SK-N-SH (cell line): ENCODE results near the gene CTDP1. TPM values are rescaled to one million over a fixed set of nuclear protein-coding genes. Genes with fewer than 3 reads are reported as not detected.

Experiments
- CTCF ChIA-PET: fragments of 300-600, 350-600 bp; formaldehyde crosslinking; extraction: SDS; loops from one replicate; lab custom pipeline; 2021; lab: Yijun Ruan, JAX
- POLR2A ChIA-PET: fragments of 350-600 bp; sonication (Branson Sonifier 250); formaldehyde crosslinking; extraction: SDS; loops from one replicate; lab custom pipeline; 2020; ENCODE audit warnings: antibody characterized with exemption, inconsistent platforms; lab: Yijun Ruan, JAX
- DNase-seq: peaks from one replicate; pipeline ENCODE4 v3.0.0; 2012
- H2AFZ ChIP-seq: fragments of 200-600 bp; sonication (generic); 2 replicates; pipeline ENCODE4 v1.8.1; 2016; ENCODE audit warnings: antibody characterized with exemption, mild to moderate bottlenecking, low read depth
- H3F3A ChIP-seq: fragments of 200-600 bp; sonication (generic); replicated peaks from 2 replicates; pipeline ENCODE3; 2016; ENCODE audit warnings: antibody characterized with exemption, mild to moderate bottlenecking; ENCODE audit not compliant: insufficient read depth
- H3K27ac ChIP-seq, 2 experiments: fragments of 200-500 bp in 1 of 2; fragments of 200-600 bp in 1 of 2; sonication (Bioruptor generic) in 1 of 2; sonication (generic), shearing (Covaris generic) in 1 of 2; 2 replicates each; pipeline versions ENCODE4 v1.5.1 to v1.6.1; 2014 to 2016; ENCODE audit warnings: low read depth in 2 of 2, inconsistent platforms in 1 of 2, low read length in 1 of 2, mild to moderate bottlenecking in 1 of 2, mixed read lengths in 1 of 2
- H3K27me3 ChIP-seq: fragments of 200-600 bp; sonication (generic), shearing (Covaris generic); 2 replicates; pipeline ENCODE4 v1.6.1; 2016; ENCODE audit warnings: mixed run types; ENCODE audit not compliant: insufficient read depth
- H3K36me3 ChIP-seq, 2 experiments: fragments of 200-500 bp in 1 of 2; fragments of 200-600 bp in 1 of 2; sonication (Bioruptor generic) in 1 of 2; sonication (generic) in 1 of 2; replicated peaks in 1 of 2; 2 replicates each; pipeline versions ENCODE3 to v1.5.1; 2014 to 2016; ENCODE audit warnings: low read length in 1 of 2, mild to moderate bottlenecking in 1 of 2; ENCODE audit not compliant: insufficient read depth in 2 of 2, control insufficient read depth in 1 of 2
- H3K4me1 ChIP-seq, 2 experiments: fragments of 200-500 bp in 1 of 2; fragments of 200-600 bp in 1 of 2; sonication (Bioruptor generic) in 1 of 2; sonication (generic), shearing (Covaris generic) in 1 of 2; 2 replicates each; pipeline versions ENCODE4 v1.5.1 to v1.6.1; 2014 to 2016; ENCODE audit warnings: low read depth in 1 of 2, low read length in 1 of 2, mixed run types in 1 of 2; ENCODE audit not compliant: insufficient read depth in 2 of 2, control insufficient read depth in 1 of 2
- H3K4me2 ChIP-seq: fragments of 200-600 bp; sonication (generic), shearing (Covaris generic); 2 replicates; pipeline ENCODE4 v1.6.1; 2017; ENCODE audit warnings: mixed run types
- H3K4me3 ChIP-seq, 2 experiments: fragments of 200-500 bp in 1 of 2; fragments of 200-600 bp in 1 of 2; sonication (Bioruptor generic) in 1 of 2; sonication (generic), shearing (Covaris generic) in 1 of 2; 2 replicates each; pipeline versions ENCODE4 v1.5.1 to v1.8.1; 2014 to 2016; ENCODE audit warnings: low read depth in 2 of 2, inconsistent platforms in 1 of 2, low read length in 1 of 2, mild to moderate bottlenecking in 1 of 2, mixed read lengths in 1 of 2, moderate library complexity in 1 of 2
- H3K79me2 ChIP-seq: fragments of 200-600 bp; sonication (generic); 2 replicates; pipeline ENCODE4 v1.8.1; 2017; ENCODE audit warnings: mild to moderate bottlenecking; ENCODE audit not compliant: insufficient read depth
- H3K9ac ChIP-seq: fragments of 200-600 bp; sonication (generic); 2 replicates; pipeline ENCODE4 v1.6.1; 2017; ENCODE audit warnings: mixed run types
- H3K9me2 ChIP-seq: fragments of 200-600 bp; sonication (generic); 2 replicates; pipeline ENCODE4 v1.6.1; 2017; ENCODE audit warnings: mixed run types
- H3K9me3 ChIP-seq: fragments of 200-600 bp; sonication (generic); 2 replicates; pipeline ENCODE4 v1.6.1; 2017; ENCODE audit warnings: mixed run types, mild to moderate bottlenecking, moderate library complexity
- H4K20me1 ChIP-seq: fragments of 200-600 bp; sonication (generic); 2 replicates; pipeline ENCODE4 v1.6.1; 2017; ENCODE audit warnings: mild to moderate bottlenecking, mixed run types; ENCODE audit not compliant: insufficient read depth
- CHD2 ChIP-seq: fragments of 150-350 bp; IDR thresholded peaks from 2 replicates; pipeline ENCODE4 v1.6.1; 2018; ENCODE audit warnings: low read length; ENCODE audit not compliant: partially characterized antibody
- FOXM1 ChIP-seq: IDR thresholded peaks from 2 replicates; pipeline ENCODE4 v1.4.0; 2012; ENCODE audit warnings: low read depth, mild to moderate bottlenecking
- GATA2 ChIP-seq: sonication (generic); formaldehyde crosslinking; IDR thresholded peaks from 2 replicates; pipeline ENCODE4 v1.5.0; 2020; ENCODE audit warnings: mild to moderate bottlenecking, missing genetic modification reagents
- JUND ChIP-seq: IDR thresholded peaks from 2 replicates; pipeline ENCODE4 v1.4.0; 2012
- MEF2A ChIP-seq: IDR thresholded peaks from 2 replicates; pipeline ENCODE4 v1.4.0; 2012; ENCODE audit warnings: low read depth, borderline replicate concordance
- MXI1 ChIP-seq: IDR thresholded peaks from 2 replicates; pipeline ENCODE4 v1.6.1; 2012; ENCODE audit warnings: mild to moderate bottlenecking, low read depth, low read length, improper control_type of control experiment
- PBX3 ChIP-seq: IDR thresholded peaks from 2 replicates; pipeline ENCODE4; 2012
- RAD21 ChIP-seq: IDR thresholded peaks from 2 replicates; pipeline ENCODE4 v1.6.1; 2012; ENCODE audit warnings: mild to moderate bottlenecking, low read length
- RCOR1 ChIP-seq: fragments of 150-350 bp; IDR thresholded peaks from 2 replicates; pipeline ENCODE4 v1.6.1; 2017; ENCODE audit warnings: antibody characterized with exemption, low read length
- REST ChIP-seq: IDR thresholded peaks from 2 replicates; pipeline ENCODE4 v1.6.1; 2012; ENCODE audit warnings: mild to moderate bottlenecking, low read depth, low read length, moderate library complexity
- SMC3 ChIP-seq: IDR thresholded peaks from 2 replicates; pipeline ENCODE4 v1.6.1; 2012; ENCODE audit warnings: low read depth, low read length, improper control_type of control experiment
- TAF1 ChIP-seq: IDR thresholded peaks from 2 replicates; pipeline ENCODE4 v1.6.1; 2012; ENCODE audit warnings: low read depth, mild to moderate bottlenecking, low read length, moderate library complexity, borderline replicate concordance
- USF2 ChIP-seq: fragments of 150-350 bp; IDR thresholded peaks from 2 replicates; pipeline ENCODE4 v1.6.1; 2017; ENCODE audit warnings: antibody characterized with exemption, low read length, low read depth, borderline replicate concordance
- YY1 ChIP-seq: IDR thresholded peaks from 2 replicates; pipeline ENCODE4 v1.4.0; 2012; ENCODE audit warnings: low read depth, mild to moderate bottlenecking
- WGBS: methylation state at CpG from one replicate; pipeline ENCODE4 v1.1.6; 2017; ENCODE audit warnings: low lambda C conversion rate; 5-methylcytosine and 5-hydroxymethylcytosine counted together
- polyA plus RNA-seq, 3 experiments: library from polyadenylated mRNA; depleted of rRNA; stranded (reverse); fragments of >200 nt; gene quantifications; 2 replicates each; pipeline ENCODE4 v1.2.3, GENCODE V29; 2012

The CTDP1 gene
- polyA plus RNA-seq, 1 of the 3 experiments (the other 2 are of a cell fraction) = 15.6 TPM

GRCh38 chr18:79720359-79720733 lies 40.7 kb downstream of the CTDP1 start:
- WGBS = 94% methylated on average over 14 of the region's 14 CpGs
- ChIA-PET POLR2A (no interaction called here), CTCF (no interaction called here)
- Histone ChIP-seq H3K9ac (no peak overlapping the region), H2AFZ (no peak overlapping the region), H3K4me2 (no peak overlapping the region), H3K4me1 (no peaks in the 10 kb centered on the region), H3K27ac (no peak overlapping the region), H3K79me2 (peaks cover 4% of the 10 kb centered on the region; the same call in 1 of the 2 replicates), H3K27me3 (no peaks in the 10 kb centered on the region), H3K36me3 (peaks cover 18 to 46% of the 10 kb centered on the region in 2 experiments), H3F3A (no peaks in the 10 kb centered on the region), H4K20me1 (0 out of 2 replicates have a peak, but pooled peaks cover 5% of the 10 kb centered on the region), H3K9me2 (no peaks in the 10 kb centered on the region), H3K4me3 (no peak overlapping the region), H3K9me3 (no peaks in the 10 kb centered on the region)
- TF ChIP-seq MEF2A (no peak), CHD2 (no peak), FOXM1 (no peak), PBX3 (no peak), JUND (no peak), REST (no peak), YY1 (no peak), SMC3 (no peak), MXI1 (no peak), TAF1 (no peak), GATA2 (CRISPR knock-in tag) (no peak), USF2 (no peak), RAD21 (no peak), RCOR1 (no peak)
- DNase-seq = no peak
